Measurements from ENCODE around the gene SLC45A2. TPM values are rescaled to one million over a fixed set of nuclear protein-coding genes. Genes with fewer than 3 reads are reported as not detected.

The SLC45A2 gene
- polyA plus RNA-seq, 1 of the 3 experiments (the other 2 are of a cell fraction) = 0.02 TPM

DNA sequence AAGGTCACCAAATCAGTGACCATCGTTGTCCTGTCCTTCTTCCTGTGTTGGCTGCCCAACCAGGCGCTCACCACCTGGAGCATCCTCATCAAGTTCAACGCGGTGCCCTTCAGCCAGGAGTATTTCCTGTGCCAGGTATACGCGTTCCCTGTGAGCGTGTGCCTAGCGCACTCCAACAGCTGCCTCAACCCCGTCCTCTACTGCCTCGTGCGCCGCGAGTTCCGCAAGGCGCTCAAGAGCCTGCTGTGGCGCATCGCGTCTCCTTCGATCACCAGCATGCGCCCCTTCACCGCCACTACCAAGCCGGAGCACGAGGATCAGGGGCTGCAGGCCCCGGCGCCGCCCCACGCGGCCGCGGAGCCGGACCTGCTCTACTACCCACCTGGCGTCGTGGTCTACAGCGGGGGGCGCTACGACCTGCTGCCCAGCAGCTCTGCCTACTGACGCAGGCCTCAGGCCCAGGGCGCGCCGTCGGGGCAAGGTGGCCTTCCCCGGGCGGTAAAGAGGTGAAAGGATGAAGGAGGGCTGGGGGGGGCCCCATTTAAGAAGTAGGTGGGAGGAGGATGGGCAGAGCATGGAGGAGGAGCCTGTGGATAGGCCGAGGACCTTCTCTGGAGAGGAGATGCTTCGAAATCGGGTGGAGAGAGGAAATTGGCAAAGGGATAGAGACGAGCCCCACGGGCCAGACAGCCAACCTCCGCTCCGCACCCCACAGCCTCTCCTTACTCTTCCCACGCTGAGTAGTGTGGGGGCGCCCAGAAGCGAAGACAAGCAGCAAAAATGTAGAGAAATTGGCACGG is 46.6 kb downstream of the SLC45A2 start:
- Histone ChIP-seq H3K9ac (no peak overlapping the region), H3K4me1 (ENCODE audit: control insufficient read depth in 1 of 2, insufficient read depth in 2 of 2, low read depth in 1 of 2, low read length in 1 of 2) (peaks cover 0 to 6% of the 10 kb centered on the region in 2 experiments; a peak in 1 of 4 replicates), H3K9me2 (no peaks in the 10 kb centered on the region), H3K9me3 (no peaks in the 10 kb centered on the region), H3F3A (replicated peaks; ENCODE audit: insufficient read depth) (no peaks in the 10 kb centered on the region), H4K20me1 (ENCODE audit: insufficient read depth) (0 out of 2 replicates have a peak, but pooled peaks cover 4% of the 10 kb centered on the region), H3K4me3 (ENCODE audit: low read depth in 2 of 2, low read length in 1 of 2) (no peak overlapping the region), H3K79me2 (ENCODE audit: insufficient read depth) (no peaks in the 10 kb centered on the region), H3K27ac (ENCODE audit: low read depth in 2 of 2, low read length in 1 of 2) (no peak overlapping the region), H3K4me2 (no peak overlapping the region), H3K27me3 (ENCODE audit: insufficient read depth) (peaks cover 53% of the 10 kb centered on the region), H2AFZ (ENCODE audit: low read depth) (no peak overlapping the region), H3K36me3 (replicated peaks in 1 of 2; ENCODE audit: control insufficient read depth in 1 of 2, insufficient read depth in 2 of 2, low read length in 1 of 2) (no peaks in the 10 kb centered on the region)
- no peak for DNase-seq
- TF ChIP-seq GATA2 (CRISPR knock-in tag; IDR thresholded peaks at IDR 0.05) (no peak), TAF1 (IDR thresholded peaks at IDR 0.05; ENCODE audit: borderline replicate concordance, low read depth, low read length) (no peak), NRF1 (IDR thresholded peaks at IDR 0.05; ENCODE audit: low read depth, low read length) (no peak), TCF12 (IDR thresholded peaks at IDR 0.05) (no peak), FOXJ3 (CRISPR knock-in tag; IDR thresholded peaks at IDR 0.05) (no peak), EP300 (IDR thresholded peaks at IDR 0.05; ENCODE audit: borderline replicate concordance in 1 of 2, low read depth in 1 of 2, low read length in 1 of 2) (no peak), NFIC (IDR thresholded peaks at IDR 0.05; ENCODE audit: borderline replicate concordance) (no peak), RCOR1 (IDR thresholded peaks at IDR 0.05; ENCODE audit: low read length) (no peak), JUND (IDR thresholded peaks at IDR 0.05) (no peak), TEAD4 (IDR thresholded peaks at IDR 0.05; ENCODE audit: borderline replicate concordance, insufficient read depth) (no peak), RFX5 (IDR thresholded peaks at IDR 0.05; ENCODE audit: low read length) (no peak)
- TF ChIP-seq, protein P1, sequence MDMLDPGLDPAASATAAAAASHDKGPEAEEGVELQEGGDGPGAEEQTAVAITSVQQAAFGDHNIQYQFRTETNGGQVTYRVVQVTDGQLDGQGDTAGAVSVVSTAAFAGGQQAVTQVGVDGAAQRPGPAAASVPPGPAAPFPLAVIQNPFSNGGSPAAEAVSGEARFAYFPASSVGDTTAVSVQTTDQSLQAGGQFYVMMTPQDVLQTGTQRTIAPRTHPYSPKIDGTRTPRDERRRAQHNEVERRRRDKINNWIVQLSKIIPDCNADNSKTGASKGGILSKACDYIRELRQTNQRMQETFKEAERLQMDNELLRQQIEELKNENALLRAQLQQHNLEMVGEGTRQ (IDR thresholded peaks at IDR 0.05; ENCODE audit: borderline replicate concordance, low read depth, low read length) = no peak
- TF ChIP-seq, protein P2, sequence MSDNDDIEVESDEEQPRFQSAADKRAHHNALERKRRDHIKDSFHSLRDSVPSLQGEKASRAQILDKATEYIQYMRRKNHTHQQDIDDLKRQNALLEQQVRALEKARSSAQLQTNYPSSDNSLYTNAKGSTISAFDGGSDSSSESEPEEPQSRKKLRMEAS (IDR thresholded peaks at IDR 0.05; ENCODE audit: low read depth) = no peak
- TF ChIP-seq, protein P3, sequence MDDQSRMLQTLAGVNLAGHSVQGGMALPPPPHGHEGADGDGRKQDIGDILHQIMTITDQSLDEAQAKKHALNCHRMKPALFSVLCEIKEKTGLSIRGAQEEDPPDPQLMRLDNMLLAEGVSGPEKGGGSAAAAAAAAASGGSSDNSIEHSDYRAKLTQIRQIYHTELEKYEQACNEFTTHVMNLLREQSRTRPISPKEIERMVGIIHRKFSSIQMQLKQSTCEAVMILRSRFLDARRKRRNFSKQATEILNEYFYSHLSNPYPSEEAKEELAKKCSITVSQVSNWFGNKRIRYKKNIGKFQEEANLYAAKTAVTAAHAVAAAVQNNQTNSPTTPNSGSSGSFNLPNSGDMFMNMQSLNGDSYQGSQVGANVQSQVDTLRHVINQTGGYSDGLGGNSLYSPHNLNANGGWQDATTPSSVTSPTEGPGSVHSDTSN (IDR thresholded peaks at IDR 0.05) = no peak
- ChIA-PET POLR2A (no interaction called here), CTCF (interaction anchor here (2.5 kb wide), 2 partner anchors 18 to 502 kb away, joined by 6 to 8 read pairs; no protein-coding TSS in a partner anchor)
- WGBS (ENCODE audit: low lambda C conversion rate) = 31% methylated on average over 51 of the region's 54 CpGs
